ENCODE results near the gene FABP6. TPM values are rescaled to one million over a fixed set of nuclear protein-coding genes. Genes with fewer than 3 reads are reported as not detected.

The FABP6 gene
- total RNA-seq, 1 experiment from 2014 or later: 5.7 TPM

DNA sequence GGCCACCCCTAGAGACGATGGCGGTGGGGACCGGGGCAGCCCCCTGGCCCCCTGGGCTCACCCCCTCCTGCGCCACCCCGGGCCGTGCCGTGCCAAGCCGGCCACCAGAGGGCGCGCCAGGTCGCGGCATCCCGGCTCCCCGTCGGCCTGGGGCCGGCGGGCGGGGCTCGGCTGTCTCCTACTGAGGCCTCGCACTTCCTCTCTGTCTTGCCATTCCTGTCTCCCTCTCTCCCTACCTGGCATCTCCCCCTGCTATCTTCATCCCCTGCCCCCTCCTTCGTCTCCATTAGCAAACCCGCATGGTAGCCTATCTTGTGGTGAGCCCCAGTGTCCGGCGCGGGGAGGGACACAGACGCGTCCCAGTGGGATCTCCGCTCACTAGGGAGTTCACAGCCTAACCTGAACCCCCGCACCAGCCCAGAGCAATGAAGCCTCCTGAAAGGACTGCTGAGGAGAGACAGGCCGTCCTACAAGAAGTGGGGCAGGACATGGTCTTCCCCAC, 29.8 kb upstream of the FABP6 start:
- ChIA-PET POLR2A (ENCODE audit: unreplicated experiment) (no interaction called here), CTCF (interaction anchor here (0.6 kb wide), 2 partner anchors 72 to 77 kb away, joined by 3 to 8 read pairs; no protein-coding TSS in a partner anchor)
- Histone ChIP-seq H3K9me2 (ENCODE audit: insufficient read depth) (no peaks in the 10 kb centered on the region), H3K4me2 (peak overlapping the region; percentile 64), H2AFZ (no peak overlapping the region), H3K79me2 (ENCODE audit: low read depth) (no peaks in the 10 kb centered on the region), H3K4me3 (peak overlapping the region; percentile 35; the same call in 1 of the 2 replicates), H3K27me3 (ENCODE audit: insufficient read depth, low read depth) (no peaks in the 10 kb centered on the region), H3K27ac (no peak overlapping the region), H3K36me3 (ENCODE audit: low read depth) (no peaks in the 10 kb centered on the region), H4K20me1 (ENCODE audit: insufficient read depth) (no peaks in the 10 kb centered on the region), H3F3A (ENCODE audit: insufficient read depth, low read depth) (no peaks in the 10 kb centered on the region), H3K9me3 (ENCODE audit: insufficient read depth, low read depth) (no peaks in the 10 kb centered on the region), H3K4me1 (replicated peaks; ENCODE audit: insufficient read depth) (no peaks in the 10 kb centered on the region)
- TF ChIP-seq EZH2 (IDR thresholded peaks at IDR 0.05; ENCODE audit: low read depth): no peak
- TF ChIP-seq, protein P1, sequence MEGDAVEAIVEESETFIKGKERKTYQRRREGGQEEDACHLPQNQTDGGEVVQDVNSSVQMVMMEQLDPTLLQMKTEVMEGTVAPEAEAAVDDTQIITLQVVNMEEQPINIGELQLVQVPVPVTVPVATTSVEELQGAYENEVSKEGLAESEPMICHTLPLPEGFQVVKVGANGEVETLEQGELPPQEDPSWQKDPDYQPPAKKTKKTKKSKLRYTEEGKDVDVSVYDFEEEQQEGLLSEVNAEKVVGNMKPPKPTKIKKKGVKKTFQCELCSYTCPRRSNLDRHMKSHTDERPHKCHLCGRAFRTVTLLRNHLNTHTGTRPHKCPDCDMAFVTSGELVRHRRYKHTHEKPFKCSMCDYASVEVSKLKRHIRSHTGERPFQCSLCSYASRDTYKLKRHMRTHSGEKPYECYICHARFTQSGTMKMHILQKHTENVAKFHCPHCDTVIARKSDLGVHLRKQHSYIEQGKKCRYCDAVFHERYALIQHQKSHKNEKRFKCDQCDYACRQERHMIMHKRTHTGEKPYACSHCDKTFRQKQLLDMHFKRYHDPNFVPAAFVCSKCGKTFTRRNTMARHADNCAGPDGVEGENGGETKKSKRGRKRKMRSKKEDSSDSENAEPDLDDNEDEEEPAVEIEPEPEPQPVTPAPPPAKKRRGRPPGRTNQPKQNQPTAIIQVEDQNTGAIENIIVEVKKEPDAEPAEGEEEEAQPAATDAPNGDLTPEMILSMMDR (conservative IDR thresholded peaks at IDR 0.05): peak; percentile 85
- peak in 1 of 2 experiments; percentile 84 for DNase-seq
- intact Hi-C loops (cut with micrococcal nuclease; ENCODE audit: unreplicated experiment): loop anchor here (1.0 to 2.0 kb wide), 6 partner anchors 80 to 192 kb away; partner anchors contain the start of gene PWWP2A
- no TSS peak for BruUV-seq (replicated peaks)

GRCh38 chr5:160207061-160207460, 22.2 kb upstream of the FABP6 start:
- no peak overlapping the region for H2AFZ ChIP-seq
- no TSS peak for BruUV-seq (replicated peaks)
- no peak overlapping the region for H3K4me3 ChIP-seq
- H3K27me3 ChIP-seq (ENCODE audit: insufficient read depth, low read depth): no peaks in the 10 kb centered on the region
- no peak for TF ChIP-seq EZH2 (IDR thresholded peaks at IDR 0.05; ENCODE audit: low read depth)
- TF ChIP-seq, protein P1 (conservative IDR thresholded peaks at IDR 0.05): no peak
- H4K20me1 ChIP-seq (ENCODE audit: insufficient read depth): no peaks in the 10 kb centered on the region
- H3K4me2 ChIP-seq: no peak overlapping the region
- no peaks in the 10 kb centered on the region for H3K9me2 ChIP-seq (ENCODE audit: insufficient read depth)
- CTCF ChIA-PET: interaction anchor here (0.6 kb wide), 1 partner anchor 162 kb away, joined by 4 read pairs; no protein-coding TSS in a partner anchor
- POLR2A ChIA-PET (ENCODE audit: unreplicated experiment): interaction anchor here (0.7 kb wide), 1 partner anchor 53 kb away, joined by 6 read pairs; no protein-coding TSS in a partner anchor
- no peaks in the 10 kb centered on the region for H3K36me3 ChIP-seq (ENCODE audit: low read depth)
- H3K27ac ChIP-seq: no peak overlapping the region
- peaks cover 14% of the 10 kb centered on the region for H3K4me1 ChIP-seq (replicated peaks; ENCODE audit: insufficient read depth)
- no peaks in the 10 kb centered on the region for H3K9me3 ChIP-seq (ENCODE audit: insufficient read depth, low read depth)
- no peak for DNase-seq
- no peaks in the 10 kb centered on the region for H3K79me2 ChIP-seq (ENCODE audit: low read depth)
- intact Hi-C loops (cut with micrococcal nuclease; ENCODE audit: unreplicated experiment): no loop called here
- H3F3A ChIP-seq (ENCODE audit: insufficient read depth, low read depth): peaks cover 10% of the 10 kb centered on the region; the same call in 1 of the 2 replicates

GRCh38 chr5:160209917-160210316, 19.4 kb upstream of the FABP6 start:
- TF ChIP-seq, protein P1 (conservative IDR thresholded peaks at IDR 0.05): no peak
- TF ChIP-seq EZH2 (IDR thresholded peaks at IDR 0.05; ENCODE audit: low read depth): no peak
- no peaks in the 10 kb centered on the region for H3K79me2 ChIP-seq (ENCODE audit: low read depth)
- no peaks in the 10 kb centered on the region for H3K9me2 ChIP-seq (ENCODE audit: insufficient read depth)
- no peaks in the 10 kb centered on the region for H3K36me3 ChIP-seq (ENCODE audit: low read depth)
- DNase-seq: peak; percentile 50 to 84
- no peak overlapping the region for H3K4me3 ChIP-seq
- no peak overlapping the region for H3K27ac ChIP-seq
- peak overlapping the region; percentile 39 for H3K4me2 ChIP-seq
- H3K4me1 ChIP-seq (replicated peaks; ENCODE audit: insufficient read depth): peaks cover 14% of the 10 kb centered on the region
- CTCF ChIA-PET: interaction anchor here (0.6 kb wide), 1 partner anchor 95 kb away, joined by 11 read pairs; no protein-coding TSS in a partner anchor
- H3K9me3 ChIP-seq (ENCODE audit: insufficient read depth, low read depth): no peaks in the 10 kb centered on the region
- intact Hi-C loops (cut with micrococcal nuclease; ENCODE audit: unreplicated experiment): no loop called here
- no TSS peak for BruUV-seq (replicated peaks)
- H3K27me3 ChIP-seq (ENCODE audit: insufficient read depth, low read depth): no peaks in the 10 kb centered on the region
- peaks cover 10% of the 10 kb centered on the region; the same call in 1 of the 2 replicates for H3F3A ChIP-seq (ENCODE audit: insufficient read depth, low read depth)
- POLR2A ChIA-PET (ENCODE audit: unreplicated experiment): interaction anchor here (0.6 kb wide), 2 partner anchors 132 to 146 kb away, joined by 3 read pairs; no protein-coding TSS in a partner anchor
- H2AFZ ChIP-seq: no peak overlapping the region
- H4K20me1 ChIP-seq (ENCODE audit: insufficient read depth): no peaks in the 10 kb centered on the region

Measured in PC-9 (cell line).